ENCODE measurements around the gene FRMD1.

The FRMD1 gene

DNA sequence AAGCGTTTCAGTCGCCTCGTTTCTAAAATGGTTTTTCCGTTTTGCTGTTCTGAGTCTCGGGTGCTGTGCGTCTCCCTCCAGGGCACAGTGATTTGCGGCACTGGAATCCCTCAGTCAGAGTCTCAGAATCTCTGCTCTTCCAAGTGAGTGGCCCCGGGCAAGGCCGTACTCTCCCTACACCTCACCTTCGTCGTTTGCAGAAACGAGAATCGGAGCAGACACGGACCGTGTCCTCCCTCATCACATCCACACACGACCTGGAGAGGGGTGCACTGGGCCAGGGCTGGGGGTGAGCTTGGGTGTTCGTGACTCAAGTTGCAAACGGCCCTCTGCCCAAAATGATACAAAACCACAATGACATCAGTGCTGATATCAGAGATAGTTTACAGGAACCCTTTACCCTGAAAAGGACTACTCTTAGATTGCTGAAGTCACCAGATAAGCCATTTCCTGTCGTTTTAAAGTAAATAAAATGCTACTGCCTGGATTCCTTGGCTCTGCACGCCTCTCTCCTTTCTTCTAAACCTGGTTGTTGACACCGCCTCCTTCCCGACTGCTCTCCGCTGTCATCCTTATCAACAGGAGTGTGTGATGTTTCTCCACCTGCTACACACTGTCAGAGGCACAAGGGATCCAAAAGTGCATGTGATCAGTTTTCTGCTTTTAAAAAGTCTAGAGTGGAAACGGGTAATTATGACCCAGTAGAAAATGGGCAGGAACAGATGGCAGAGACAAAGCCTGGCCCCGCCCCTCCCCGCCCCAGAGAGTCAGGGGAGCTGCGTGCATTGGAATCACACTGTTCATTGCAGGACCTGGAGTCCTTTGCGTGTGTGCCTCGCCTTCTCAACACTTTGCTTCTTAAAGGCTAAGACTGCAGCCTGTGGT, 43.1 kb downstream of the FRMD1 start:
- TF ChIP-seq FOXP2 (optimal IDR thresholded peaks at IDR 0.05; ENCODE audit: borderline replicate concordance, extremely low read depth, extremely low read length, insufficient read depth) (no peak), SIN3A (IDR thresholded peaks at IDR 0.05; ENCODE audit: borderline replicate concordance, insufficient read depth, low read length) (no peak), TAF1 (IDR thresholded peaks at IDR 0.05; ENCODE audit: borderline replicate concordance, insufficient read depth, low read length) (no peak), POLR2AphosphoS5 (IDR thresholded peaks at IDR 0.05; ENCODE audit: low read depth, low read length) (no peak)
- TF ChIP-seq, protein P1, sequence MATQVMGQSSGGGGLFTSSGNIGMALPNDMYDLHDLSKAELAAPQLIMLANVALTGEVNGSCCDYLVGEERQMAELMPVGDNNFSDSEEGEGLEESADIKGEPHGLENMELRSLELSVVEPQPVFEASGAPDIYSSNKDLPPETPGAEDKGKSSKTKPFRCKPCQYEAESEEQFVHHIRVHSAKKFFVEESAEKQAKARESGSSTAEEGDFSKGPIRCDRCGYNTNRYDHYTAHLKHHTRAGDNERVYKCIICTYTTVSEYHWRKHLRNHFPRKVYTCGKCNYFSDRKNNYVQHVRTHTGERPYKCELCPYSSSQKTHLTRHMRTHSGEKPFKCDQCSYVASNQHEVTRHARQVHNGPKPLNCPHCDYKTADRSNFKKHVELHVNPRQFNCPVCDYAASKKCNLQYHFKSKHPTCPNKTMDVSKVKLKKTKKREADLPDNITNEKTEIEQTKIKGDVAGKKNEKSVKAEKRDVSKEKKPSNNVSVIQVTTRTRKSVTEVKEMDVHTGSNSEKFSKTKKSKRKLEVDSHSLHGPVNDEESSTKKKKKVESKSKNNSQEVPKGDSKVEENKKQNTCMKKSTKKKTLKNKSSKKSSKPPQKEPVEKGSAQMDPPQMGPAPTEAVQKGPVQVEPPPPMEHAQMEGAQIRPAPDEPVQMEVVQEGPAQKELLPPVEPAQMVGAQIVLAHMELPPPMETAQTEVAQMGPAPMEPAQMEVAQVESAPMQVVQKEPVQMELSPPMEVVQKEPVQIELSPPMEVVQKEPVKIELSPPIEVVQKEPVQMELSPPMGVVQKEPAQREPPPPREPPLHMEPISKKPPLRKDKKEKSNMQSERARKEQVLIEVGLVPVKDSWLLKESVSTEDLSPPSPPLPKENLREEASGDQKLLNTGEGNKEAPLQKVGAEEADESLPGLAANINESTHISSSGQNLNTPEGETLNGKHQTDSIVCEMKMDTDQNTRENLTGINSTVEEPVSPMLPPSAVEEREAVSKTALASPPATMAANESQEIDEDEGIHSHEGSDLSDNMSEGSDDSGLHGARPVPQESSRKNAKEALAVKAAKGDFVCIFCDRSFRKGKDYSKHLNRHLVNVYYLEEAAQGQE (IDR thresholded peaks at IDR 0.05; ENCODE audit: insufficient read depth in 1 of 2, low read depth in 2 of 2, low read length in 2 of 2) = no peak

DNA sequence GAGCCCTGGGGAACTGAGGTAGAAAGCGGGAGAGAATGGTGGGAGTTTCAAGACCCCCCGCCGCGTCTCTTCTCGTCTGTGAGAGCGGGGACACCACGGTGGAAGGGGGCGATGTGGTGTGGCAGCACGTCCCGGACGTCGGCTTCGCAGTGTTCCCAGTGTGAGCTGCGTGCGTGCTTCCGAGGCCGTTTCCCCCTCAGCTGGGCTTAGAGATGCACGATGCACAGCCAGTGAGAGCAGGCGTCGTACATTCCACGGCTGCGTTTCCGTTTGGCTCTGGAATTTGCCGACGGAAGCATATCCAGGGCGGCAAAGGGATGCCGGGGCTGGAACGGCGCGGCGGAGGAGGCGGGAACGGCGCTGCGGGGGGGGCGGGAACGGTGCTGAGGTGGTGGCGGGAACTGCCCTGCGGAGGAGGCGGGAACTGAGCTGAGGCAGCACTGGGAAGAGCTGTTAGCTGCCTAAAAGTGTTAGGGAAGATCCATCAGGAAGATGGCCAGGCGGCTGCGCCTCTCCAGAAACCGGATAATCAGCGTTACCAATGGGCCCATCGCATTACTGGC, 43.8 kb downstream of the FRMD1 start:
- TF ChIP-seq, protein P1 (IDR thresholded peaks at IDR 0.05; ENCODE audit: insufficient read depth in 1 of 2, low read depth in 2 of 2, low read length in 2 of 2) = no peak

DNA sequence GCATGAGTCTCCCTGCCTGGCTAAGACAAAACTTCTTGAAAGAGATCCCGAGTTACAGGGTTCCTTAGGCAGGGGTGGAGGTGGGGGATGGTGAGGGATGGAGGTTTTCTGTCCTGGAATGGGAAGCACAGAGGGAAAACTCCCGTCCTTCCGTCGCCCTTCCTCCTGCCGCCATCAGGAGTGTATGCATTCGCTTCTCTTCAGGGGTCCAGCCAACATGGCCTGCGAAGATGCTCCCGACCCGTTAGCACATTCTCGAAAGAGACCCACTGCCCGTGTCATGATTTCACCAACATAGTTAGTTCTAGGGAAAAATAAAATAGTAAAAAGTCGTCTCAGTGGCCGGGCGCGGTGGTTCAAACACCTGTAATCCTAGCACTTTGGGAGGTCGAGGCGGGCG, 44.5 kb downstream of the FRMD1 start:
- TF ChIP-seq SIN3A (IDR thresholded peaks at IDR 0.05; ENCODE audit: borderline replicate concordance, insufficient read depth, low read length) (no peak), FOXP2 (optimal IDR thresholded peaks at IDR 0.05; ENCODE audit: borderline replicate concordance, extremely low read depth, extremely low read length, insufficient read depth) (no peak), TAF1 (IDR thresholded peaks at IDR 0.05; ENCODE audit: borderline replicate concordance, insufficient read depth, low read length) (no peak), POLR2AphosphoS5 (IDR thresholded peaks at IDR 0.05; ENCODE audit: low read depth, low read length) (no peak)
- TF ChIP-seq, protein P1 (IDR thresholded peaks at IDR 0.05; ENCODE audit: insufficient read depth in 1 of 2, low read depth in 2 of 2, low read length in 2 of 2) = no peak

DNA sequence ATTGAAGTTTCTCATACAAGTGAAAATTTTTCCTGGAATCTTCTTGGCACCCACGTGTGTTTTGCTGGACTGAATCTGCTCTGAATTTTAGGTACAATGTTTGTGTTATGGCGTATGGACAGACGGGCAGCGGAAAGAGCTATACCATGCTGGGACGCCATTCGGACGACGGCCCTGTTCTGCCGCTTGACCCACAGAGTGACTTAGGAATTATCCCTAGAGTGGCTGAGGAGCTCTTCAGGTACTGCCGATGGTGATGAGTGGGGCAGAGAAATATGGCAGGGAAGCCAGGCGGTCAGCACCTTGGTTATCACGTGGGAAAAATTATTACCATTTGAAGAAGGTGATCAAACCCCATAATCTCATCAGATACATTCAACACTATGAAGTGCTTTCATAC, 45.2 kb downstream of the FRMD1 start:
- no peak for TF ChIP-seq TAF1 (IDR thresholded peaks at IDR 0.05; ENCODE audit: borderline replicate concordance, insufficient read depth, low read length)
- TF ChIP-seq SIN3A (IDR thresholded peaks at IDR 0.05; ENCODE audit: borderline replicate concordance, insufficient read depth, low read length) = no peak
- no peak for TF ChIP-seq FOXP2 (optimal IDR thresholded peaks at IDR 0.05; ENCODE audit: borderline replicate concordance, extremely low read depth, extremely low read length, insufficient read depth)
- TF ChIP-seq POLR2AphosphoS5 (IDR thresholded peaks at IDR 0.05; ENCODE audit: low read depth, low read length) = no peak
- TF ChIP-seq, protein P1 (IDR thresholded peaks at IDR 0.05; ENCODE audit: insufficient read depth in 1 of 2, low read depth in 2 of 2, low read length in 2 of 2) = no peak

Data from PFSK-1 (cell line).